ENCODE data around the gene SNX1.

SNX1 gene

GRCh38 chr15:64164436-64164835 lies 68.7 kb downstream of the SNX1 start:
- no peak for DNase-seq (ENCODE audit: low spot score)

DNA sequence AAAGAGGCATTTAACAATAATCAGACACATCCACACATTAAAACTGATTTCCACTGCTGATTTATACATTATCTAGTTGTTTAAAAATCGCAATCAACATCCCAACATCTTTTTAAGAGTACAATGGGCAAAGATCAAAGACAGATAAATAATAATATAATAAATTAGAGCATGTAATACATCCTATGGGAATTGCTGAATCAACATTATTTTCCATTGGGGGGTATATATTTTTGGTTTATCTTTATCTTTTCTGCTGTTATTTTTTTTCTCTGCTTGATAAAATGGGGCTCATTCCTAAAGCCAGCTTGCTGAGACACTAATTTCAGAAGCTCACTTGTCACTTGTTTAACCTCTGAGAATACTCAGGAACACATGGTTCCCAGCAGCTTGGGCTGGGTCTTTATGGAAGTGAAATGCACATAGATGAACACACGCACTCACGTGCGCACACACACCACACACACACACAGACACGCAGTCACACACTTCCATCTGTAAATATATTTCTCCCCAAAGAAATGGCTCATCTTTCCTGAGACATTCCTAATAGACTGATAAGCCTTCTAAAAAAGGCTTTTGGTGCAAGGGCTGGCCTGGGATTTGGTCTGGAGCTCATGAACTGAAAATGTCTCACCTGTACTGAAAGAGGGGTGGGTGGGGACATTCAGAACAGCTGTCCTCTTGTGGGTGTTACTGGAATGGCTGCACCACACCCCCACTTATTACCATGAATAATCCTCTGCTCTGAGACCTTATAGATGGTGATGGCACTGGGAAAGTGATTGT lies 70.5 kb downstream of the SNX1 start:
- DNase-seq (ENCODE audit: low spot score) = no peak

- peak; percentile 51 for DNase-seq (ENCODE audit: low spot score)
These were observed 84.5 kb downstream of the SNX1 start for GRCh38 chr15:64180235-64180824.

DNA sequence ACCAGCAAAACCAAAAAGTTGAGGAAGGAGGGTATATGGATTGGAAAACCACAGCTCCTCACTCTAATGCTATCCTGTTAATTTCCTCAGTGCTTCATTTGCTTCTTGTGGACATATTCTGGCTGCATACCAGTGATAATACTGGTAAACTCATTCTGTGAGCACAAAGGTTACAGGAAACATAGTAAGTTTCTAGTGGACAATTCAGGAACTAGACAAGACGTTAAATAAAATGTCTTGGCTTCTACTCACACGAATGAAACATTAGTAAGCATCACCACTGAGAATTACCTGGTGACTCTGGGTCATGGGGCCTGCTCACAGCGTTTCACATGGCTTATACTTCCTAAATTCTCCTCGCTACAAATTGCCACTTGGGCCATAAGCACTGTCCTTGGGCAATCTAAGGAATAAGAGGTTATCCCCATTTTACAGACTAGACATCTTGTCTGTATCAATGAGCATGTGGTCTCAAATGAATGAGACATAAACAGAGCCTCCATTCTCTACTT lies 87.1 kb downstream of the SNX1 start:
- DNase-seq (ENCODE audit: low spot score) = no peak

GRCh38 chr15:64185146-64185911 lies 89.5 kb downstream of the SNX1 start:
- DNase-seq (ENCODE audit: low spot score) = no peak

DNA sequence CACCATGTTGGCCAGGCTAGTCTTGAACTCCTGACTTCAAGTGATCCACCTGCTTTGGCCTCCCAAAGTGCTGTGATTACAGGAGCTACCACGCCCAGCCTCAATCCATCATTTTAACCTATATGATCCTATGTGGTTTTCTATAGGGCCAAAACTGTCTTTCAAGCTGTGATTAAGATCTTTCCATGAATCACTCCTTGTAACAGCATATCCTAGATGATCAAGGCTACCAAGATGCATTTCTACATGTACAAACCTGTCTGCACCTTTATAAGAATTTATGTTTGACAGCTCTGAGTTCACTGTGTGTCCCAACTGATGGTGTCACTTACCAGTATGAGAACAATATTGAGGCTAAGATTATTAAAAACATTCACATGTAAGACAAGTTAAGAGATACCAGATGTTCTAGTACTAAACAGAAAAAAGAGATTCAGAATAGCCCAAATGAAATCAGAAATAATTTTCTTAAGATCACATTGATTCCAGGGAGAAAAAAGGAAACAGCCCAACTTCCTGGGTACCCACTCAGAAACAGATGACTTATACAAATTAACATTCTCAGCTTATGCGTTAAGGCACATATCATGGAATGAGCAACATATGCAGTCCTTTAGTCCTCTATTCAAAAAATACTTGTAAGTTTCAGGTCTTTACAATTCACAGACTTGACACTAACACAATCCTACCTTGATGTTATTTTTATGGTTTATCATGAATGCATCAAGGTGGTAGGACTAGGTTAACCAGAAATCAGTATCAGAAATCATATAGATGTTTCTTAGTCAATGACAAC lies 91.8 kb downstream of the SNX1 start:
- no peak for DNase-seq (ENCODE audit: low spot score)
